MM.1S (cell line): Measurements from ENCODE around the gene CARNS1.
A peak's percentile ranks its signal among the peaks of the same experiment; 100 is the strongest.

Source experiments
- DNase-seq: peaks from one replicate; pipeline ENCODE4 v3.0.0-alpha.2; 2015
- H2AFZ ChIP-seq: fragments of 300-600 bp; sonication (generic); 2 replicates; pipeline ENCODE4 v1.6.0; 2016; ENCODE audit warnings: antibody characterized with exemption, low read length
- H3F3A ChIP-seq: fragments of 300-600 bp; sonication (generic); 2 replicates; pipeline ENCODE4 v1.6.1; 2016; ENCODE audit warnings: mild to moderate bottlenecking, antibody characterized with exemption, low read length, moderate library complexity, mixed read lengths; ENCODE audit not compliant: insufficient read depth
- H3K27ac ChIP-seq: fragments of 300-600 bp; sonication (generic); 2 replicates; pipeline ENCODE4 v1.5.1; 2016; ENCODE audit warnings: mild to moderate bottlenecking, low read length
- H3K27me3 ChIP-seq: fragments of 300-600 bp; sonication (generic); replicated peaks from 2 replicates; pipeline ENCODE4 v1.6.0; 2016; ENCODE audit warnings: low read length; ENCODE audit not compliant: insufficient read depth
- H3K36me3 ChIP-seq: fragments of 300-600 bp; sonication (generic); replicated peaks from 2 replicates; pipeline ENCODE4 v1.6.1; 2016; ENCODE audit warnings: mild to moderate bottlenecking, low read length, mixed read lengths; ENCODE audit not compliant: insufficient read depth
- H3K4me1 ChIP-seq: fragments of 300-600 bp; sonication (generic); 2 replicates; pipeline ENCODE4 v1.6.1; 2016; ENCODE audit warnings: low read length, mixed read lengths
- H3K4me2 ChIP-seq: fragments of 300-600 bp; sonication (generic); 2 replicates; pipeline ENCODE4 v1.6.0; 2016; ENCODE audit warnings: low read depth, low read length
- H3K4me3 ChIP-seq: fragments of 300-600 bp; sonication (generic); 2 replicates; pipeline ENCODE4 v1.5.1; 2016; ENCODE audit warnings: low read length, mixed read lengths
- H3K79me2 ChIP-seq: fragments of 300-600 bp; sonication (generic); 2 replicates; pipeline ENCODE4 v1.6.1; 2016; ENCODE audit warnings: mixed run types, low read length, mixed read lengths
- H3K9ac ChIP-seq: fragments of 300-600 bp; sonication (generic); 2 replicates; pipeline ENCODE4 v1.6.1; 2016; ENCODE audit warnings: low read length, mixed read lengths
- H3K9me2 ChIP-seq: fragments of 300-600 bp; sonication (generic); replicated peaks from 2 replicates; pipeline ENCODE4 v1.6.1; 2016; ENCODE audit warnings: mild to moderate bottlenecking, low read length, mixed read lengths; ENCODE audit not compliant: insufficient read depth
- H3K9me3 ChIP-seq: fragments of 300-600 bp; sonication (generic); replicated peaks from 2 replicates; pipeline ENCODE4 v1.6.1; 2016; ENCODE audit warnings: mild to moderate bottlenecking, low read length, mixed read lengths; ENCODE audit not compliant: insufficient read depth
- H4K20me1 ChIP-seq: fragments of 300-600 bp; sonication (generic); 2 replicates; pipeline ENCODE4 v1.6.1; 2016; ENCODE audit warnings: mild to moderate bottlenecking, low read length, moderate library complexity, mixed read lengths; ENCODE audit not compliant: insufficient read depth
- EZH2 ChIP-seq: fragments of 300-600 bp; sonication (generic); optimal IDR thresholded peaks from 2 replicates; pipeline ENCODE3; 2017; ENCODE audit warnings: low read depth, mild to moderate bottlenecking, antibody characterized with exemption, low read length, mixed read lengths
- EZH2phosphoT487 ChIP-seq: fragments of 300-600 bp; sonication (generic); IDR thresholded peaks from 2 replicates; pipeline ENCODE4 v1.6.1; 2018; ENCODE audit warnings: antibody characterized with exemption, low read length
- TF ChIP-seq, protein P1 (sequence below): fragments of 300-600 bp; sonication (generic); IDR thresholded peaks from 2 replicates; pipeline ENCODE4 v1.5.1; 2016; ENCODE audit warnings: antibody characterized with exemption, low read length, mixed read lengths

Gene CARNS1

DNA sequence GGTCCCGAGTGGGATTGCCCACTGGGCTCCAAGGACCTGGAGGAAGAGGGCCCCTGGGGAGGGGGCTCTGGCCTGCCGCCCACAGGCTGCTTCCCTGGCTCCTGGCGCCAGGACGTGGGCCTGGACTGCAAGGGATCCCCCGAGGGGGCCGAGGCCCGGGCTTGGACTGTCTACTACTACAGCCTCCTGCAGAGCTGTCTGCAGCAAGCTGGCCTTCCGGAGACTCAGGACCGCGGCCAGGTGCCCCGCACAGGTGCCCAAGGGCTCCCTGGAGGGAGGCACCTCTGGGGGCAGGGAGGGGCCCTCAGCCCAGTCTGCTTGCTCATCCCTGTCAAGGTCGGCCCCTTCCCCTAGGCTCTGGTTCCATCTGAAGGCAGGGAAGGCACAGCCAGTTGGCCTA lies 1.9 kb downstream of the CARNS1 start:
- Histone ChIP-seq H3K9me3 (no peaks in the 10 kb centered on the region), H3K27ac (no peak overlapping the region), H3K9ac (no peak overlapping the region), H3K79me2 (no peaks in the 10 kb centered on the region), H4K20me1 (no peaks in the 10 kb centered on the region), H3K4me3 (no peak overlapping the region), H3K36me3 (no peaks in the 10 kb centered on the region), H3F3A (no peaks in the 10 kb centered on the region), H2AFZ (no peak overlapping the region), H3K9me2 (no peaks in the 10 kb centered on the region), H3K4me1 (peaks cover 17% of the 10 kb centered on the region; the same call in 1 of the 2 replicates), H3K27me3 (peaks cover 6% of the 10 kb centered on the region; the same call in 1 of the 2 replicates), H3K4me2 (no peak overlapping the region)
- no peak for DNase-seq
- TF ChIP-seq, protein P1, sequence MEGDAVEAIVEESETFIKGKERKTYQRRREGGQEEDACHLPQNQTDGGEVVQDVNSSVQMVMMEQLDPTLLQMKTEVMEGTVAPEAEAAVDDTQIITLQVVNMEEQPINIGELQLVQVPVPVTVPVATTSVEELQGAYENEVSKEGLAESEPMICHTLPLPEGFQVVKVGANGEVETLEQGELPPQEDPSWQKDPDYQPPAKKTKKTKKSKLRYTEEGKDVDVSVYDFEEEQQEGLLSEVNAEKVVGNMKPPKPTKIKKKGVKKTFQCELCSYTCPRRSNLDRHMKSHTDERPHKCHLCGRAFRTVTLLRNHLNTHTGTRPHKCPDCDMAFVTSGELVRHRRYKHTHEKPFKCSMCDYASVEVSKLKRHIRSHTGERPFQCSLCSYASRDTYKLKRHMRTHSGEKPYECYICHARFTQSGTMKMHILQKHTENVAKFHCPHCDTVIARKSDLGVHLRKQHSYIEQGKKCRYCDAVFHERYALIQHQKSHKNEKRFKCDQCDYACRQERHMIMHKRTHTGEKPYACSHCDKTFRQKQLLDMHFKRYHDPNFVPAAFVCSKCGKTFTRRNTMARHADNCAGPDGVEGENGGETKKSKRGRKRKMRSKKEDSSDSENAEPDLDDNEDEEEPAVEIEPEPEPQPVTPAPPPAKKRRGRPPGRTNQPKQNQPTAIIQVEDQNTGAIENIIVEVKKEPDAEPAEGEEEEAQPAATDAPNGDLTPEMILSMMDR: no peak
- TF ChIP-seq EZH2phosphoT487: no peak
- TF ChIP-seq EZH2: no peak

- H3K27me3 ChIP-seq: peaks cover 6% of the 10 kb centered on the region; the same call in 1 of the 2 replicates
- H3K9me3 ChIP-seq: no peaks in the 10 kb centered on the region
- H2AFZ ChIP-seq: 0 out of 2 replicates have a peak overlapping the region, but pooled peaks have one; percentile 38
- no peak overlapping the region for H3K4me3 ChIP-seq
- no peak for TF ChIP-seq EZH2
- TF ChIP-seq, protein P1: no peak
- no peak for TF ChIP-seq EZH2phosphoT487
- H3K9me2 ChIP-seq: no peaks in the 10 kb centered on the region
- no peaks in the 10 kb centered on the region for H3K79me2 ChIP-seq
- no peaks in the 10 kb centered on the region for H4K20me1 ChIP-seq
- H3K9ac ChIP-seq: peak overlapping the region; percentile 1; the same call in 1 of the 2 replicates
- peaks cover 17% of the 10 kb centered on the region; the same call in 1 of the 2 replicates for H3K4me1 ChIP-seq
- DNase-seq: peak; percentile 43
- no peaks in the 10 kb centered on the region for H3K36me3 ChIP-seq
- peak overlapping the region; percentile 3; the same call in 1 of the 2 replicates for H3K27ac ChIP-seq
- no peaks in the 10 kb centered on the region for H3F3A ChIP-seq
- H3K4me2 ChIP-seq: peak overlapping the region; percentile 25; the same call in 1 of the 2 replicates
These were observed 3.2 kb downstream of the CARNS1 start for GRCh38 chr11:67418476-67419281.

GRCh38 chr11:67419325-67420049 lies 4.0 kb downstream of the CARNS1 start:
- Histone ChIP-seq H3K4me1 (peaks cover 17% of the 10 kb centered on the region; the same call in 1 of the 2 replicates), H3K4me2 (peak overlapping the region; percentile 25; the same call in 1 of the 2 replicates)

More at GRCh38 chr11:67419325-67420049, 4.0 kb downstream of the CARNS1 start:
- DNase-seq: no peak
- H3K79me2 ChIP-seq: no peaks in the 10 kb centered on the region
- no peak overlapping the region for H3K4me3 ChIP-seq
- no peak for TF ChIP-seq EZH2phosphoT487
- TF ChIP-seq, protein P1: no peak
- no peak for TF ChIP-seq EZH2
- no peak overlapping the region for H3K27ac ChIP-seq
- no peaks in the 10 kb centered on the region for H3K36me3 ChIP-seq
- no peaks in the 10 kb centered on the region for H3K9me3 ChIP-seq
- no peak overlapping the region for H3K9ac ChIP-seq
- H3K9me2 ChIP-seq: no peaks in the 10 kb centered on the region
- no peaks in the 10 kb centered on the region for H4K20me1 ChIP-seq
- no peak overlapping the region for H2AFZ ChIP-seq
- H3K27me3 ChIP-seq: peaks cover 6% of the 10 kb centered on the region; the same call in 1 of the 2 replicates
- no peaks in the 10 kb centered on the region for H3F3A ChIP-seq
